ENCODE data around the gene ANKH. TPM values are rescaled to one million over a fixed set of nuclear protein-coding genes. Genes with fewer than 3 reads are reported as not detected.

The ANKH gene
- total and polyA plus RNA-seq, 2 experiments from 2014 or later = 27.6 to 29.9 TPM

DNA sequence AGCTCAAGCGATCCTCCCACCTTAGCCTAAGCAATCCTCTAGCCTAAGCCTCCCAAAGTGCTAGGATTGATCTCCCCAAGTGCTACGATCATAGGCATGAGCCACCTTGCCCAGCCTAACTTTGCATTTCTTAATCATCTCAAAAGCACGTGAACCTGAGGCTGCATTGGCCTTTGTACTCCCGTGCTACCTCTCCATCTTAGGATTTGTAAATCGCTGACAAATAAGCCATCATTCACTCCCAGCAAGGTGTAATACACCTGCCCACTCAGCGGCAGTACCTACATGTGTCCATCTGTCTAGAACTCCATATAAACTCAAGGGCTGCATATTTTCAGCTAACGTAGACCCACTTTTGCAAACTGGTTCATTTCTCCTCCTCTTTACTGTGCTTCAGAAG, 2.8 kb downstream of the ANKH start:
- 68% methylated on average over 7 of the region's 7 CpGs for WGBS (ENCODE audit: low lambda C conversion rate, missing lambda C conversion rate)
- peak overlapping the region; percentile 95 for H3K4me2 ChIP-seq
- peaks cover 3% of the 10 kb centered on the region for H4K20me1 ChIP-seq (ENCODE audit: insufficient read depth, poor library complexity, severe bottlenecking)
- no peaks in the 10 kb centered on the region for H3K36me3 ChIP-seq (replicated peaks; ENCODE audit: insufficient read depth, low read depth)
- no peak overlapping the region for H3K4me3 ChIP-seq
- DNase-seq (ENCODE audit: low spot score) = peak; percentile 53
- peaks cover 62% of the 10 kb centered on the region for H3K79me2 ChIP-seq
- H3K9me2 ChIP-seq (replicated peaks; ENCODE audit: insufficient read depth) = no peaks in the 10 kb centered on the region
- peak overlapping the region; percentile 49 for H3K27ac ChIP-seq
- TF ChIP-seq, protein P1, sequence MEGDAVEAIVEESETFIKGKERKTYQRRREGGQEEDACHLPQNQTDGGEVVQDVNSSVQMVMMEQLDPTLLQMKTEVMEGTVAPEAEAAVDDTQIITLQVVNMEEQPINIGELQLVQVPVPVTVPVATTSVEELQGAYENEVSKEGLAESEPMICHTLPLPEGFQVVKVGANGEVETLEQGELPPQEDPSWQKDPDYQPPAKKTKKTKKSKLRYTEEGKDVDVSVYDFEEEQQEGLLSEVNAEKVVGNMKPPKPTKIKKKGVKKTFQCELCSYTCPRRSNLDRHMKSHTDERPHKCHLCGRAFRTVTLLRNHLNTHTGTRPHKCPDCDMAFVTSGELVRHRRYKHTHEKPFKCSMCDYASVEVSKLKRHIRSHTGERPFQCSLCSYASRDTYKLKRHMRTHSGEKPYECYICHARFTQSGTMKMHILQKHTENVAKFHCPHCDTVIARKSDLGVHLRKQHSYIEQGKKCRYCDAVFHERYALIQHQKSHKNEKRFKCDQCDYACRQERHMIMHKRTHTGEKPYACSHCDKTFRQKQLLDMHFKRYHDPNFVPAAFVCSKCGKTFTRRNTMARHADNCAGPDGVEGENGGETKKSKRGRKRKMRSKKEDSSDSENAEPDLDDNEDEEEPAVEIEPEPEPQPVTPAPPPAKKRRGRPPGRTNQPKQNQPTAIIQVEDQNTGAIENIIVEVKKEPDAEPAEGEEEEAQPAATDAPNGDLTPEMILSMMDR (IDR thresholded peaks at IDR 0.05; ENCODE audit: poor library complexity) = no peak
- TF ChIP-seq EZH2phosphoT487 (IDR thresholded peaks at IDR 0.05; ENCODE audit: low read depth, severe bottlenecking, unreplicated experiment) (no peak), EZH2 (IDR thresholded peaks at IDR 0.05; ENCODE audit: borderline replicate concordance) (no peak)
- no peak overlapping the region for H2AFZ ChIP-seq
- no peaks in the 10 kb centered on the region for H3K9me3 ChIP-seq (ENCODE audit: low read depth)
- H3K4me1 ChIP-seq (ENCODE audit: insufficient read depth) = peaks cover 17% of the 10 kb centered on the region
- H3K27me3 ChIP-seq = no peaks in the 10 kb centered on the region

DNA sequence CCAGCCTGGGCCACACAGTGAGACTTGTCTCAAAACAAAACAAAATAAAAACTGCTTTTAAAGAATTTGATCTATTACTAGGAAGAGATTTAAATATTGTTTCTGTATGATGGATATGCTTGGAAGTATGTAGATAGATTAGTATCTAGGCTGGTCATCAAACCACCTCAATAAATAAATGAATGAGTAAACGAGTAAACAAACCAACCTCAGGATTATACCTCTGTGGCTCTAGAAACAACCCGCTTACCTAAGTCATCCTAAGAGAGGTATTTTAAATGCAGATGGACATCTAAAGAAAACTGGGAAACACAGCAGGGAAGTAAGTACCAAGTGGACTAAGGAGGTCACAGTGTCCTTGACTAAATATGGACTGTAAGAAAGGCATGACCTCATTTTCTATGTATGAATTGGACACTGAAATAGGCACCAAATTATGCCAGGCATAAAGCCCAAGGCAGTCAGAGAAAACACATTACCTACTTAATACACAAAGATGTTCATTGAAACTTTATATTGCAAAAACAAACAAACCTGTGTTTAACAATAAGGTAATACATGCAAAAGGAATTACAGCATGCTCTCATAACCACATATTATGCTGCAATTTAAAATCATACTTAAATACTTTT, 7.3 kb downstream of the ANKH start:
- 86% methylated on average over 2 of the region's 2 CpGs for WGBS (ENCODE audit: low lambda C conversion rate, missing lambda C conversion rate)
- no peak overlapping the region for H2AFZ ChIP-seq
- H3K9me2 ChIP-seq (replicated peaks; ENCODE audit: insufficient read depth) = no peaks in the 10 kb centered on the region
- no peaks in the 10 kb centered on the region for H4K20me1 ChIP-seq (ENCODE audit: insufficient read depth, poor library complexity, severe bottlenecking)
- no peak for DNase-seq (ENCODE audit: low spot score)
- H3K4me1 ChIP-seq (ENCODE audit: insufficient read depth) = peaks cover 5% of the 10 kb centered on the region
- H3K27ac ChIP-seq = no peak overlapping the region
- no peak overlapping the region for H3K4me2 ChIP-seq
- H3K27me3 ChIP-seq = no peaks in the 10 kb centered on the region
- H3K36me3 ChIP-seq (replicated peaks; ENCODE audit: insufficient read depth, low read depth) = no peaks in the 10 kb centered on the region
- no peak overlapping the region for H3K4me3 ChIP-seq
- no peaks in the 10 kb centered on the region for H3K9me3 ChIP-seq (ENCODE audit: low read depth)
- peaks cover 64% of the 10 kb centered on the region for H3K79me2 ChIP-seq
- TF ChIP-seq, protein P1 (IDR thresholded peaks at IDR 0.05; ENCODE audit: poor library complexity) = no peak
- no peak for TF ChIP-seq EZH2 (IDR thresholded peaks at IDR 0.05; ENCODE audit: borderline replicate concordance)
- no peak for TF ChIP-seq EZH2phosphoT487 (IDR thresholded peaks at IDR 0.05; ENCODE audit: low read depth, severe bottlenecking, unreplicated experiment)

DNA sequence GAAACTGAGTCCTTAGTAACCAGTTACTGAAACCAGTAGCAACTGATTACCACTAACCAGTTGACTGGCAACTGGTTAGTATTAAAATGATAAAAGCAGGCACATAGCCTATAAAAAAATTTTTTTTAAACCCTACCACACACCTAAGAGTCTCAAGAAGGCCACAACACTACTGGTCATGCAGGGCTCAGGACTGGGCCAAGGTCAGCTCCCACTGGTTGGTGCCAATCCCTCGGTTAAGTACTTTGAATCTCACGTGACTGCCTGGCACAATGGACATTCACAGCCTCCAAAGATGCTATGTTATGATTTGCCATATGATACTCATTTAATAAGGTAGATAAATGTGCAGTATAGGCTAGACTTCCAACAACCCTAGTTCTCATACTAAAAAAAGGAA, 8.5 kb downstream of the ANKH start:
- Histone ChIP-seq H3K4me1 (ENCODE audit: insufficient read depth) (no peaks in the 10 kb centered on the region), H3K27me3 (no peaks in the 10 kb centered on the region), H3K36me3 (replicated peaks; ENCODE audit: insufficient read depth, low read depth) (no peaks in the 10 kb centered on the region), H2AFZ (no peak overlapping the region), H3K79me2 (peaks cover 70% of the 10 kb centered on the region), H4K20me1 (ENCODE audit: insufficient read depth, poor library complexity, severe bottlenecking) (no peaks in the 10 kb centered on the region), H3K4me3 (no peak overlapping the region), H3K4me2 (no peak overlapping the region), H3K27ac (no peak overlapping the region), H3K9me2 (replicated peaks; ENCODE audit: insufficient read depth) (no peaks in the 10 kb centered on the region), H3K9me3 (ENCODE audit: low read depth) (no peaks in the 10 kb centered on the region)
- WGBS (ENCODE audit: low lambda C conversion rate, missing lambda C conversion rate) = 93% methylated on average over 2 of the region's 2 CpGs
- DNase-seq (ENCODE audit: low spot score) = no peak
- TF ChIP-seq, protein P1 (IDR thresholded peaks at IDR 0.05; ENCODE audit: poor library complexity) = no peak
- no peak for TF ChIP-seq EZH2phosphoT487 (IDR thresholded peaks at IDR 0.05; ENCODE audit: low read depth, severe bottlenecking, unreplicated experiment)
- TF ChIP-seq EZH2 (IDR thresholded peaks at IDR 0.05; ENCODE audit: borderline replicate concordance) = no peak
